Left ventricle myocardium inferior (tissue), 1 donor: ENCODE data around the gene SYPL2. TPM values are rescaled to one million over a fixed set of nuclear protein-coding genes. Genes with fewer than 3 reads are reported as not detected.
A peak's percentile ranks its signal among the peaks of the same experiment; 100 is the strongest.

Experiments used
- DNase-seq: peaks from one replicate; pipeline ENCODE4 v3.0.0-alpha.2; 2020
- H3K27ac ChIP-seq: fragments of 200-600 bp; replicated peaks from 2 replicates; pipeline ENCODE4 v1.8.0; 2021
- H3K27me3 ChIP-seq: fragments of 200-600 bp; 2 replicates; pipeline ENCODE4 v1.8.0; 2021; ENCODE audit warnings: low read depth
- H3K36me3 ChIP-seq: fragments of 200-600 bp; 2 replicates; pipeline ENCODE4 v1.8.0; 2021
- H3K4me1 ChIP-seq: fragments of 200-600 bp; 2 replicates; pipeline ENCODE4 v1.8.0; 2021
- H3K4me3 ChIP-seq: fragments of 200-600 bp; 2 replicates; pipeline ENCODE4 v1.8.0; 2021; ENCODE audit warnings: mild to moderate bottlenecking, moderate library complexity
- H3K9me3 ChIP-seq: fragments of 200-600 bp; replicated peaks from 2 replicates; pipeline ENCODE4 v1.8.0; 2021
- intact Hi-C: fragments of 100-400 bp; cut with micrococcal nuclease; formaldehyde crosslinking; loops from one replicate; pipeline ENCODE4 v1.11.0; 2022
- total RNA-seq: library from RNA; stranded (reverse); fragmentation: NEBNext Ultra II Directional; extraction: Animal tissue kit (Norgen Biotek cat#: 25700); gene quantifications from one replicate; pipeline ENCODE4 v1.2.1, GENCODE V29; 2021
- TF ChIP-seq, protein P1 (sequence below): fragments of 200-600 bp; IDR thresholded peaks from 2 replicates; pipeline ENCODE4 v1.8.0; 2021; ENCODE audit warnings: antibody characterized with exemption, mild to moderate bottlenecking, borderline replicate concordance
- donor health status: DM: no; HTN: yes; CAD: no; lungs with severe emphysema.

Gene SYPL2
- total RNA-seq, 1 donor from 2014 or later = 25.3 TPM

DNA sequence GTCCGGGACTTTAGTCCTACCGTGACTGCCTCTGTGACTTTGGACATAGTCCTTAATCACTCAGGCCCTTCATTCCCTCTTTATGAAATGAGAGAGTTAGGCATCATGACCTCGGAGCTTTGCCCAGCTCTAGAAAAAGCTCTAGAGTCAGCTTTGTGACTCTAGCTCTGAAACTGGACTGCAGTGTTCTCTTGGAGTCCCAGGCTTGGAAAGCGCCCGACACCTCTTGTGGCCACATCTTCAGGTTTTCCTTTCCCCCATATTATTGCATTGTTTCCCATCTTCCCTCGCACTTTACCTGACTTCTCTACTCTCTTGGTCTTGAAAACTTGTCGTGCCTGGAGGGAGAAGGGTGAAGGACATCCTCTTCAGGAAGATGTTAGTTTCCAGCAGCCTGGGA, 55.7 kb downstream of the SYPL2 start:
- intact Hi-C loops = no loop called here
- TF ChIP-seq, protein P1, sequence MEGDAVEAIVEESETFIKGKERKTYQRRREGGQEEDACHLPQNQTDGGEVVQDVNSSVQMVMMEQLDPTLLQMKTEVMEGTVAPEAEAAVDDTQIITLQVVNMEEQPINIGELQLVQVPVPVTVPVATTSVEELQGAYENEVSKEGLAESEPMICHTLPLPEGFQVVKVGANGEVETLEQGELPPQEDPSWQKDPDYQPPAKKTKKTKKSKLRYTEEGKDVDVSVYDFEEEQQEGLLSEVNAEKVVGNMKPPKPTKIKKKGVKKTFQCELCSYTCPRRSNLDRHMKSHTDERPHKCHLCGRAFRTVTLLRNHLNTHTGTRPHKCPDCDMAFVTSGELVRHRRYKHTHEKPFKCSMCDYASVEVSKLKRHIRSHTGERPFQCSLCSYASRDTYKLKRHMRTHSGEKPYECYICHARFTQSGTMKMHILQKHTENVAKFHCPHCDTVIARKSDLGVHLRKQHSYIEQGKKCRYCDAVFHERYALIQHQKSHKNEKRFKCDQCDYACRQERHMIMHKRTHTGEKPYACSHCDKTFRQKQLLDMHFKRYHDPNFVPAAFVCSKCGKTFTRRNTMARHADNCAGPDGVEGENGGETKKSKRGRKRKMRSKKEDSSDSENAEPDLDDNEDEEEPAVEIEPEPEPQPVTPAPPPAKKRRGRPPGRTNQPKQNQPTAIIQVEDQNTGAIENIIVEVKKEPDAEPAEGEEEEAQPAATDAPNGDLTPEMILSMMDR = no peak

DNA sequence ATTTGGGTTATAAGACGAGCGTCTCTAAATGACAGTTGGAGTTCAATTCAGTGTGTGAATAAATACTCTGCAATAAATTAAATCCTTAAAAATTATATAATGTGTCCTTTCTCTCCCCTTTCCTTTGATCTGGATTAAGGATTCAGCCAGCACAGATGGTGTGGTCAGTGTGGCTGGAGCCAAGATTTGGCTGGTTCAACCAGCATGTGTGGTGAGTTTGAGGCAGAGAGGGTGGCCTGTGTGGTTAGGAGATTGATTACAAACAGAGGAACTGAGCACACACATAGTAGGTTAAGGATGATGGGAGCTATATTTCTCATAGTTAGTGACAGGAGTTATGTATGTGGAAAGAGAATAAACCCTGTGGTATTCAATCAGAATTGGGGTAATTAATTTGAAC, 57.4 kb downstream of the SYPL2 start:
- Histone ChIP-seq H3K36me3 (no peaks in the 10 kb centered on the region), H3K4me3 (no peak overlapping the region), H3K27ac (no peak overlapping the region), H3K9me3 (no peaks in the 10 kb centered on the region), H3K4me1 (no peaks in the 10 kb centered on the region), H3K27me3 (peaks cover 4% of the 10 kb centered on the region)
- TF ChIP-seq, protein P1 = no peak
- intact Hi-C loops = no loop called here
- DNase-seq = no peak

More for the DNA sequence above, 55.7 kb downstream of the SYPL2 start:
- H3K4me3 ChIP-seq = no peak overlapping the region
- H3K27ac ChIP-seq = peak overlapping the region; percentile 11
- no peaks in the 10 kb centered on the region for H3K36me3 ChIP-seq
- peaks cover 4% of the 10 kb centered on the region for H3K4me1 ChIP-seq
- H3K27me3 ChIP-seq = peaks cover 4% of the 10 kb centered on the region
- no peaks in the 10 kb centered on the region for H3K9me3 ChIP-seq
- no peak for DNase-seq

DNA sequence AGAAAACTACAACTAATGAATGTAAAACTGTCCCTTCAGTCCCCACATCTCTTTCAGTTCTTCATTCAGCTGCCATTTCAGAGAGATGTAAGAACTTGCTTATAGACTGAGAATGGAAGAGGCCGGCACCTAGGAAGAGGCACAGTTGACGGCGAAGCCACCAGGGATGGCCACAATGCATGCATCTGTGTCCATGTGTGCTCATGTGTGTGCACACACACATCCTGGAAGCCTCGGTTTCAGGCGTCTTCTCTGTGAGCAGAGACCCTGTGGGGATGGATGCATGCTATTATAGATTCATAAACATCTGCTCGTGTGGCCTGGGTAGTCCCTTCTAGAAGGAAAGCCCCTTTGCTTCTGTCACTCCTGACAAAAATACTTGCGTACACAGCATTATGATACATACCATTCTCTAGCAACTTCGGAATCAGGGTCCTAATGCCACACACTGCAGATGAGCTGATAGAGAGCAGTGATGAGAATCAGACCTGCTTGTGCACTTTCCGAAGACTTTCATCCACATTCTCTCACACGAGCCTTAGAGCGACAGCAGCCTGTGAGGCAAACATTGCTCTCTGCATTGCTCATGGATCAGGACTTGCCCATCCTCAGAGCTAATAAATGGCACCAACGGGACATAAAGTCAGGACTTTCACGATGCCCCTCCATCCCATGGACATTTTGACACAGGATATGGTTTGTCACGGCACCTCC, 60.9 kb downstream of the SYPL2 start:
- Histone ChIP-seq H3K27me3 (no peaks in the 10 kb centered on the region), H3K27ac (no peak overlapping the region), H3K36me3 (no peaks in the 10 kb centered on the region), H3K4me3 (no peak overlapping the region), H3K4me1 (peaks cover 26% of the 10 kb centered on the region), H3K9me3 (no peaks in the 10 kb centered on the region)
- TF ChIP-seq, protein P1 = no peak
- intact Hi-C loops = no loop called here
- DNase-seq = no peak

DNA sequence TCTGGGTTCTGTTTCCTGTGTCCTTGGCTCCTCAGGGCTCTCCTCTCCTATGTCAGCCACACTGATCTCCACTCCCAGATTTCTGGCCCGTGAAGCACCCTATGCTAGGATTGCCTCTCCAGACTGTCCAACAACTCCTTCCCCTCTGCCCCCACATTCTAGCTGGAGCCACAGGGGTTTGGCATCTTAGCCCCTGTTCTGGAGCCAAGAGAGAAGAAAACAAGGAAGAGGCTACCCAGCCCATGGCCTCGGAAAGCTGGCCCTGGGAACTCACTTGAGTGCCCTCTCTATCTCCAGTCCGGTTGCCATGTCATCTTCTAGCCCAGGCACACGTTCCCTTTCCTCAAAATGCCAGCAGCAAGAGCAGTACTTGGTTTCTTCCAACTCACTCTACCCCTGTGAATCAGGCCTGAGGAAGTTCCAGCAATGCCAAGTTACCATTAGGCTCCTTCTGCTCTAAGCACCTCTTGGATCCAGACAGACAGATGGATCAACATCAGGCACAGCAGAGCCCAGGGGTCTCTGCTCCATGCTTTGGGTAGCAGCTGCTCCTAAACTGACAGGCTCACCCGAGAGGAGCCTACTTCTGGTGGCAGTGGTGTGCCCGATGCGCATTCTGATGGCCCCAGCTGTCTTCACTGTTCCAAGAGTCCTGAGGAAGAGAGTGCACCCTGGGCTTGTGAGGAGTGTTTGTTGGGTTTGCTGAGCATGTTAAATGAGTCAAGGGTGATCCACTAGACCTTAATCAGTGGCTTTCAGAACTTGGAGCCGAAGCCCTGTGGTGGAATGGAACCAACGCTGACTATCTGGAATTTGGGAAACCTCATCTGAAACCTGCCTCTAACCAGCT, 61.7 kb downstream of the SYPL2 start:
- intact Hi-C loops = no loop called here
- TF ChIP-seq, protein P1 = no peak
- H3K27me3 ChIP-seq = no peaks in the 10 kb centered on the region
- no peak overlapping the region for H3K4me3 ChIP-seq
- no peaks in the 10 kb centered on the region for H3K9me3 ChIP-seq
- no peaks in the 10 kb centered on the region for H3K36me3 ChIP-seq
- DNase-seq = no peak
- H3K27ac ChIP-seq = no peak overlapping the region
- H3K4me1 ChIP-seq = peaks cover 34% of the 10 kb centered on the region

DNA sequence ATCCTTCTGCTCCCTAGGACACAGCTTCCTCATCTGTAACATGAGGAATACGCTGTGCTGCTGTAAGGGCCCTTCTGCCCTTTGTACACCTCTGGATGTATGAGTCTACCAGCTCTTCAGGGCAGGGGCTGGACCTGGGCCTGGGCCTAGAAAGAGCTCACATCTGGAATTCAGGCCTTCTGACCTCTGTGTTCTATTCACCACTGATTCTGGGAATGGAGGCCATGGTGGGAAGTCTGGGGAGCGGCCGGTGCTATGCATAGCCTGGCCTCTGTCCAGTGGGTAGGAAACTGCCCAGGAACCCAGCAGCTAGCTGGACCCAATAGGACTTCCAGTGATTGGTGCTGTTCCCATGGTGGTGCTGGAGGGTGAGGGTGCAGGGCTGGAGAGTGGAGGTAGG, 62.4 kb downstream of the SYPL2 start:
- H3K4me1 ChIP-seq = peaks cover 35% of the 10 kb centered on the region
- H3K36me3 ChIP-seq = no peaks in the 10 kb centered on the region
- no peaks in the 10 kb centered on the region for H3K27me3 ChIP-seq
- no peak overlapping the region for H3K27ac ChIP-seq
- no peaks in the 10 kb centered on the region for H3K9me3 ChIP-seq
- TF ChIP-seq, protein P1 = no peak
- DNase-seq = no peak
- H3K4me3 ChIP-seq = no peak overlapping the region
- intact Hi-C loops = no loop called here
